NB4 (cell line): ENCODE results near the gene ARHGAP15.

Experiments
- MAX ChIP-seq: IDR thresholded peaks from 2 replicates; pipeline ENCODE4 v1.6.1; 2011; ENCODE audit warnings: low read depth, low read length
- TF ChIP-seq, protein P1 (sequence below): IDR thresholded peaks from one replicate; pipeline ENCODE4 v1.5.1; 2012; ENCODE audit warnings: low read depth, low read length

DNA sequence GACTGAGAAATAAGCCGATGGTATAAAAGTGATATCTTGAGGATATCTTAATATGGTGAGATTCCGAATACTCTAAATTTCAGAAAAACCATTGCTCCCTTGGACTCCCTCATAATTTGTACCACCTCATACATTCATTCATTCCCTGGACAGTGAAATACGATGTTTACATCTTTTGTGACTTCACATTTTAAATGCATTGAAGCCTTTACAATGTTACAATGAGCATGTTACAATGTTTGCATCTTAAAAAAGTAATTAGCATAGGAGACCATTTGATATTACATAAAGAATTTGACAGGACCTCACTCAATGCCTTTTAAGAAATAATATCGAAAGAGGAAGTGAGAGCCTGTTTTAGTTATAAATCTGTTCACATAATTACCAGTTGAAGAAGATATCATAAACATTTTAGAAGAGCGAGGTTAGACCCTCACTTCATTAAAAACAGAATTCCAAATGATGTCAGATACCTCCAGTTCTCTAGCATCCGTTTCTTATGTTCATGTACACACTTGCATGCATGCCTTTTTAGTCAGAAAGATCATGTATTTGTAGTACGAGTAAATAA is 372.0 kb downstream of the ARHGAP15 start:
- no peak for TF ChIP-seq MAX
- TF ChIP-seq, protein P1, sequence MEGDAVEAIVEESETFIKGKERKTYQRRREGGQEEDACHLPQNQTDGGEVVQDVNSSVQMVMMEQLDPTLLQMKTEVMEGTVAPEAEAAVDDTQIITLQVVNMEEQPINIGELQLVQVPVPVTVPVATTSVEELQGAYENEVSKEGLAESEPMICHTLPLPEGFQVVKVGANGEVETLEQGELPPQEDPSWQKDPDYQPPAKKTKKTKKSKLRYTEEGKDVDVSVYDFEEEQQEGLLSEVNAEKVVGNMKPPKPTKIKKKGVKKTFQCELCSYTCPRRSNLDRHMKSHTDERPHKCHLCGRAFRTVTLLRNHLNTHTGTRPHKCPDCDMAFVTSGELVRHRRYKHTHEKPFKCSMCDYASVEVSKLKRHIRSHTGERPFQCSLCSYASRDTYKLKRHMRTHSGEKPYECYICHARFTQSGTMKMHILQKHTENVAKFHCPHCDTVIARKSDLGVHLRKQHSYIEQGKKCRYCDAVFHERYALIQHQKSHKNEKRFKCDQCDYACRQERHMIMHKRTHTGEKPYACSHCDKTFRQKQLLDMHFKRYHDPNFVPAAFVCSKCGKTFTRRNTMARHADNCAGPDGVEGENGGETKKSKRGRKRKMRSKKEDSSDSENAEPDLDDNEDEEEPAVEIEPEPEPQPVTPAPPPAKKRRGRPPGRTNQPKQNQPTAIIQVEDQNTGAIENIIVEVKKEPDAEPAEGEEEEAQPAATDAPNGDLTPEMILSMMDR = no peak
